Embryonic facial prominence (tissue), 1 donor: ENCODE data around the gene CACNG4.

ENCODE experiments used
- DNase-seq: peaks from one replicate; pipeline ENCODE4 v3.0.0-alpha.2; 2016; ENCODE audit errors: extremely low spot score

Gene CACNG4

GRCh38 chr17:66985338-66986237 lies 21.1 kb downstream of the CACNG4 start:
- DNase-seq, result no peak

- DNase-seq, result no peak
These were observed 22.2 kb downstream of the CACNG4 start for GRCh38 chr17:66986659-66987058.

GRCh38 chr17:66987059-66987616 lies 22.6 kb downstream of the CACNG4 start:
- no peak for DNase-seq

- DNase-seq, result no peak
These were observed 23.7 kb downstream of the CACNG4 start for GRCh38 chr17:66988069-66988798.

- DNase-seq, result no peak
These were observed 24.6 kb downstream of the CACNG4 start for GRCh38 chr17:66989076-66989475.

GRCh38 chr17:66989579-66989978 lies 25.1 kb downstream of the CACNG4 start:
- DNase-seq, result no peak

GRCh38 chr17:66990047-66990446 lies 25.5 kb downstream of the CACNG4 start:
- DNase-seq, result no peak

GRCh38 chr17:66992911-66993442 lies 28.5 kb downstream of the CACNG4 start:
- no peak for DNase-seq

GRCh38 chr17:66994361-66994760 lies 29.9 kb downstream of the CACNG4 start:
- DNase-seq, result no peak

- DNase-seq, result no peak
These were observed 30.5 kb downstream of the CACNG4 start for GRCh38 chr17:66994930-66995535.

- no peak for DNase-seq
These were observed 31.4 kb downstream of the CACNG4 start for GRCh38 chr17:66995944-66996343.

- no peak for DNase-seq
These were observed 32.4 kb downstream of the CACNG4 start for GRCh38 chr17:66996926-66997325.

GRCh38 chr17:67003231-67003630 lies 38.7 kb downstream of the CACNG4 start:
- no peak for DNase-seq

- no peak for DNase-seq
These were observed 39.7 kb downstream of the CACNG4 start for GRCh38 chr17:67004181-67004580.

GRCh38 chr17:67007266-67007665 lies 42.8 kb downstream of the CACNG4 start:
- DNase-seq, result no peak

- DNase-seq, result no peak
These were observed 43.6 kb downstream of the CACNG4 start for GRCh38 chr17:67008101-67008500.

GRCh38 chr17:67011527-67012175 lies 47.1 kb downstream of the CACNG4 start:
- DNase-seq, result no peak

- DNase-seq, result no peak
These were observed 49.4 kb downstream of the CACNG4 start for GRCh38 chr17:67013891-67014290.

- DNase-seq, result no peak
These were observed 50.5 kb downstream of the CACNG4 start for GRCh38 chr17:67015001-67015400.

- no peak for DNase-seq
These were observed 51.7 kb downstream of the CACNG4 start for GRCh38 chr17:67016039-67016762.

- no peak for DNase-seq
These were observed 53.4 kb downstream of the CACNG4 start for GRCh38 chr17:67017910-67018309.
